Measurements from ENCODE around the gene SLC41A3. TPM values are rescaled to one million over a fixed set of nuclear protein-coding genes. Genes with fewer than 3 reads are reported as not detected.
A peak's percentile ranks its signal among the peaks of the same experiment; 100 is the strongest.

The SLC41A3 gene
- total and polyA plus RNA-seq, 2 experiments from 2014 or later: 19.8 to 56.0 TPM

DNA sequence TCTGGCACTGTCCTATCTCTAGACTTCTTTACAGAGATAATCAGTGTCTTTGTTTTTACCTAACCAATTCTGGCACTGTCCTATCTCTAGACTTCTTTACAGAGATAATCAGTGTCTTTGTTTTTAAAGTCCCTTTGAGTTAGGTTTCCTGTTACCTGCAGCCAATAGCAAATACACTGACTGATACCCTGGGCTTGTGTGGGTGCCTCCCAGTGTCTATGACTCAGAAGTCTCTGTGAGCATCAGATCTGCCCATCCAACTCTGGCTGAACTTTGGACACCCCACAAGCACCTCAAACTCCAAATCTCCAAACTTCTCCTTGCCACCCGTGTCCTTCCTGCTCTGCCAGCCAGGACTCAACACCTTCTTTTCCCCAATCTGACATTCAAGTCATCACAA lies 30.4 kb downstream of the SLC41A3 start:
- no peak overlapping the region for H2AFZ ChIP-seq
- H4K20me1 ChIP-seq (ENCODE audit: insufficient read depth): no peaks in the 10 kb centered on the region
- H3K4me2 ChIP-seq (ENCODE audit: unreplicated experiment): no peak overlapping the region
- H3K36me3 ChIP-seq (ENCODE audit: low read depth): no peaks in the 10 kb centered on the region
- in situ Hi-C loops (cut with MboI): no loop called here
- DNase-seq: peak; percentile 30
- no peak overlapping the region for H3K4me3 ChIP-seq
- H3K79me2 ChIP-seq (ENCODE audit: insufficient read depth): no peaks in the 10 kb centered on the region
- no peak for TF ChIP-seq EZH2 (IDR thresholded peaks at IDR 0.05; ENCODE audit: insufficient read depth, poor library complexity, severe bottlenecking)
- TF ChIP-seq EZH2phosphoT487 (IDR thresholded peaks at IDR 0.05; ENCODE audit: insufficient read depth, low read depth): no peak
- no peaks in the 10 kb centered on the region for H3K27me3 ChIP-seq (replicated peaks; ENCODE audit: insufficient read depth)
- H3K9me2 ChIP-seq (ENCODE audit: insufficient read depth): no peaks in the 10 kb centered on the region
- H3K9me3 ChIP-seq (ENCODE audit: low read depth): no peaks in the 10 kb centered on the region
- H3F3A ChIP-seq (ENCODE audit: insufficient read depth): no peaks in the 10 kb centered on the region
- H3K9ac ChIP-seq: no peak overlapping the region
- H3K4me1 ChIP-seq (ENCODE audit: insufficient read depth): no peaks in the 10 kb centered on the region
- no peak overlapping the region for H3K27ac ChIP-seq
- 97 to 100% methylated on average over 1 of the region's 1 CpG for WGBS, 2 experiments (ENCODE audit: low coverage in 1 of 2, low lambda C conversion rate in 2 of 2, missing lambda C conversion rate in 2 of 2)

DNA sequence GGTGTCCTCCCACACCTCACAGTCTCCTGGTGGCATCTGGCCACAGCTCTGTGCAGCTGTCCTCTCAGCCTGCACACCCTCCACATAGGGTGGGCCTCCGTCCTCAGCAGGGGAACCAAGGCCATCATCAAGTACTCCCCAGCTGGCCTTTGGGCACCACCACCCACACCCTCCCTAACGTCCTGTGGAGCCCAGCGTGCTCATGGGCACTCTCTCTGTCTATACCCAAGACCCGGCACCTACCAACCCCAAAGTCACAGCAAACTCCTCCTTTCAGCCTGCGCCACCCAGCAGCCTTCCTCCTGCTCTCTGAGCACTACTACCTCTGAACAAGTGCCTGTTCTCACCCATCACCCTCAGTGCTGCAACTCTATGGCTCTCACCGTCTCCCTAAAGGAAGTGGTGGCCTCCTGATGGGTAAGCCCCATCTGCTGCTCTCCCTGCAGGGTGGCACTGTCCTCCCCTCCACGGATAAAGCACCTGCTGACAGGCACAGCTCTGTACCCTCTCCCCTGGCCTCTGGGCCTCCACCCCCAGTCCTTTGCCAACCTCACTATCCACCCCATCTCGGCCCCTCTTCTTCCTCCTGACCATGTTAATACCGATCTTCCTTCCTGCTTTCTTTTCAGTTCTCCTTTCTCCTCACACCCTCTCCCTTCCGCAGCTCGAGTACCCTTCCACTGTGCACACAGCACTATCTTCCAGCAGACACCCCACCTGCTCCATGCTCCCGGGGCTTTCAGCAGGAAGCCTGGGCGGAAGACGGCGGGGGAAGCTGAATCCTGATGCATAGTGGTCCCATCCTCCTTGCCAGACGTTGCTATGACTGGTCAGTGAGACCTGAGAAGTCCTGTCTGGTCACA lies 31.5 kb downstream of the SLC41A3 start:
- no peak for TF ChIP-seq EZH2 (IDR thresholded peaks at IDR 0.05; ENCODE audit: insufficient read depth, poor library complexity, severe bottlenecking)
- TF ChIP-seq EZH2phosphoT487 (IDR thresholded peaks at IDR 0.05; ENCODE audit: insufficient read depth, low read depth): no peak
- no peaks in the 10 kb centered on the region for H4K20me1 ChIP-seq (ENCODE audit: insufficient read depth)
- H3K36me3 ChIP-seq (ENCODE audit: low read depth): no peaks in the 10 kb centered on the region
- WGBS, 2 experiments (ENCODE audit: low coverage in 1 of 2, low lambda C conversion rate in 2 of 2, missing lambda C conversion rate in 2 of 2): 80 to 86% methylated on average over 15 to 16 of the region's 16 CpGs
- H3K4me3 ChIP-seq: no peak overlapping the region
- H3K9me3 ChIP-seq (ENCODE audit: low read depth): no peaks in the 10 kb centered on the region
- no peaks in the 10 kb centered on the region for H3K4me1 ChIP-seq (ENCODE audit: insufficient read depth)
- H2AFZ ChIP-seq: no peak overlapping the region
- in situ Hi-C loops (cut with MboI): no loop called here
- H3K9me2 ChIP-seq (ENCODE audit: insufficient read depth): no peaks in the 10 kb centered on the region
- no peak overlapping the region for H3K27ac ChIP-seq
- no peaks in the 10 kb centered on the region for H3F3A ChIP-seq (ENCODE audit: insufficient read depth)
- no peak overlapping the region for H3K4me2 ChIP-seq (ENCODE audit: unreplicated experiment)
- H3K79me2 ChIP-seq (ENCODE audit: insufficient read depth): no peaks in the 10 kb centered on the region
- H3K27me3 ChIP-seq (replicated peaks; ENCODE audit: insufficient read depth): no peaks in the 10 kb centered on the region
- no peak overlapping the region for H3K9ac ChIP-seq
- DNase-seq: no peak

DNA sequence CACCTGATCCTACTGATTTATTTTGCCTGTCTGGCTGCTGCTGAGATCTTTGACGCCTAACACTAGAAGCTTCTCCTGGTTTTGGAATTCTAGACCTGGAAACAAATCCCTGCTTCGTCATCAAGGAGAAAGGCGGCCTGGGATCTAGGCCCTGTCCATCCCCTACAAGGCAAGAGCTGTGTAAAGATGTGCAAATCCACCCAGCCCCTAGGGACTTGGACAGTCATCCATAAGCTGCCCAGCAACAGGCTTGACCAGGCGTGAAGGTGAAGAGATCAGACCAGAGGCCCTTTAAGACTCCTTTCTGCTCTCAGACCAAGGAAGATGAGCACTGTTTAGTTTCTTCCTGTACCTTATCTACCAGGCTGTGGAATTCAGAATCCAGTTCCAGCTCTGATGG lies 32.2 kb downstream of the SLC41A3 start:
- H3K36me3 ChIP-seq (ENCODE audit: low read depth): no peaks in the 10 kb centered on the region
- peak; percentile 16 for DNase-seq
- no peaks in the 10 kb centered on the region for H3K27me3 ChIP-seq (replicated peaks; ENCODE audit: insufficient read depth)
- no peaks in the 10 kb centered on the region for H3K4me1 ChIP-seq (ENCODE audit: insufficient read depth)
- in situ Hi-C loops (cut with MboI): no loop called here
- H3K79me2 ChIP-seq (ENCODE audit: insufficient read depth): no peaks in the 10 kb centered on the region
- WGBS, 2 experiments (ENCODE audit: low coverage in 1 of 2, low lambda C conversion rate in 2 of 2, missing lambda C conversion rate in 2 of 2): 90% methylated on average over 4 of the region's 4 CpGs
- no peak overlapping the region for H3K4me2 ChIP-seq (ENCODE audit: unreplicated experiment)
- H3K9me2 ChIP-seq (ENCODE audit: insufficient read depth): no peaks in the 10 kb centered on the region
- TF ChIP-seq EZH2phosphoT487 (IDR thresholded peaks at IDR 0.05; ENCODE audit: insufficient read depth, low read depth) (no peak), EZH2 (IDR thresholded peaks at IDR 0.05; ENCODE audit: insufficient read depth, poor library complexity, severe bottlenecking) (no peak)
- H2AFZ ChIP-seq: no peak overlapping the region
- no peaks in the 10 kb centered on the region for H4K20me1 ChIP-seq (ENCODE audit: insufficient read depth)
- no peak overlapping the region for H3K4me3 ChIP-seq
- no peaks in the 10 kb centered on the region for H3F3A ChIP-seq (ENCODE audit: insufficient read depth)
- no peaks in the 10 kb centered on the region for H3K9me3 ChIP-seq (ENCODE audit: low read depth)
- no peak overlapping the region for H3K27ac ChIP-seq
- no peak overlapping the region for H3K9ac ChIP-seq

DNA sequence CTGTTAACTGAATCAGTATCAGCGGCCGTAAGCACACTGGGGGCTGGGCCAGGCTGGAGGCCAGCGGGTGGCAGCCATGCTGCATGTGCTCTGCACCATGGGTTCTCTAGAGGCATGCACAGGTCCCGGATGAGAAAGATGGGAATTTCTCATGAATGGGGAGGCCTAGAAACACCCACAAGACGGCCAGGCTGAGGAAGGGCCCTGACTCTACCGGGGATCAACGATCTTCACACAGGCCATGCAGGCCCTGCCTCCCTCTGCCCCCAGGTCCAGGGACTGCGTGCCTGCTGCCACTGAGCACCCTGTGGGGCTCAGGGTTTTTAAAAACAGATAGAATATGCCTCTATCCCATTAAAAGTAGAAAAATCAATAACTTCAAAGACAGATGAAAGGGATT lies 32.7 kb downstream of the SLC41A3 start:
- no peak overlapping the region for H3K4me3 ChIP-seq
- H3F3A ChIP-seq (ENCODE audit: insufficient read depth): no peaks in the 10 kb centered on the region
- H3K9ac ChIP-seq: no peak overlapping the region
- no peak overlapping the region for H2AFZ ChIP-seq
- no peaks in the 10 kb centered on the region for H4K20me1 ChIP-seq (ENCODE audit: insufficient read depth)
- in situ Hi-C loops (cut with MboI): no loop called here
- no peaks in the 10 kb centered on the region for H3K9me3 ChIP-seq (ENCODE audit: low read depth)
- H3K79me2 ChIP-seq (ENCODE audit: insufficient read depth): no peaks in the 10 kb centered on the region
- no peak for DNase-seq
- H3K27ac ChIP-seq: no peak overlapping the region
- WGBS, 2 experiments (ENCODE audit: low coverage in 1 of 2, low lambda C conversion rate in 2 of 2, missing lambda C conversion rate in 2 of 2): 73 to 82% methylated on average over 8 of the region's 8 CpGs
- H3K4me2 ChIP-seq (ENCODE audit: unreplicated experiment): no peak overlapping the region
- no peaks in the 10 kb centered on the region for H3K36me3 ChIP-seq (ENCODE audit: low read depth)
- no peaks in the 10 kb centered on the region for H3K9me2 ChIP-seq (ENCODE audit: insufficient read depth)
- no peaks in the 10 kb centered on the region for H3K27me3 ChIP-seq (replicated peaks; ENCODE audit: insufficient read depth)
- H3K4me1 ChIP-seq (ENCODE audit: insufficient read depth): no peaks in the 10 kb centered on the region
- no peak for TF ChIP-seq EZH2 (IDR thresholded peaks at IDR 0.05; ENCODE audit: insufficient read depth, poor library complexity, severe bottlenecking)
